ENCODE data around the gene TMEM47.

The TMEM47 gene

DNA sequence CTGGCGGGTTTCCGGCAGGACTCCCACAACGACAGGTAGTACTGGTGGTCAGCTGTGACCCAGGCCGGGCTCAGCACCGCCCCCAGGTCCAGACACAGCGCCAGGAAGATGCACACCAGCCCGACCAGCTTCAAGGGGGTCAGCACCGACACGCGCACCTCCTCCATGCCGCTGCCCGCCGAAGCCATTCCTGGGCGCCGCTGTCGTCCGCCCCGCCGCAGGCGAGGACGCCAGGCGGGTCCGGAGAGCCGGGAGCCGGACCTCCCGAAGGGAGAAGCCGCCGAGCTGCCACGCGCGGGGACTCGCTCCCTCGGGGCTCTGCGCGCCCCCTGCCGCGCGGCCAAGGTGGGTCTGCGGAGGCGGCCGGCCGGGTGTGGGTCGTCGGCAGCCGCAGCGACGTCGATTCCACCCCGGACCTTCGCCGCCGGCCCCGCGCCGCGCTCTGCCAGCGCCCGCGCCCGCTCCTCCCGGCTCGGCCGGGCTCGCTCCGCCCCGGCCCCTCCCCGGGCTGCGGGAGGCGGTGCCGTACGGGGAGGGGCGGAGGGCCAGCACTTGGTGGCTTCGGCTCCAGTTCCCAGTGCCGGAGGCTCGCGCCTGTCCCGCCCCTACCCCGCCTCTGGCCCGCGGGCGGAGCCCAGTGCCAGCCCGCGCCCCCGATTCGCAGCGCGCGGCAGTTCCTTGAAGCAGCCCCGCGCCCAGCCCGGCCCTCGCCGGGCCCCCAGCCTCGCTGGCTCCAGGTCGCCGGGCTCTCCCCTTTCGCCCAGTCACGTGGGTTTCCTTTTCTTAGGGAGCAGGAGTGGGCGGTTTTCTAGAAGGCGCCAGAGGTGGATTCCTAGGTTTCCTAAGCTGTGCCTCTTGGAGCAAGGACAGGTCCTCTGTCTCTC lies at the start of gene TMEM47:
Gene TMEM47, minus strand, starts transcription at position 444 of the 884 bp plus-strand sequence. Its CDS starts 256 bp downstream, at position 188.
- Histone ChIP-seq H3K27ac (ENCODE audit: low read depth, low read length) (peak within 1 kb of the TSS; percentile 70), H3K9ac (ENCODE audit: low read depth, low read length) (peak within 1 kb of the TSS; percentile 64), H3K4me3 (ENCODE audit: low read depth, low read length) (peak within 1 kb of the TSS; percentile 91), H3K36me3 (ENCODE audit: control insufficient read depth, insufficient read depth, low read length) (no peaks in the 10 kb centered on the region), H3K4me1 (ENCODE audit: control insufficient read depth, insufficient read depth, low read length) (peaks cover 48% of the 10 kb centered on the region), H3K27me3 (ENCODE audit: control insufficient read depth, insufficient read depth, low read length) (0 out of 2 replicates have a peak, but pooled peaks cover 4% of the 10 kb centered on the region), H3K9me3 (ENCODE audit: control insufficient read depth, insufficient read depth, low read length) (no peaks in the 10 kb centered on the region)

DNA sequence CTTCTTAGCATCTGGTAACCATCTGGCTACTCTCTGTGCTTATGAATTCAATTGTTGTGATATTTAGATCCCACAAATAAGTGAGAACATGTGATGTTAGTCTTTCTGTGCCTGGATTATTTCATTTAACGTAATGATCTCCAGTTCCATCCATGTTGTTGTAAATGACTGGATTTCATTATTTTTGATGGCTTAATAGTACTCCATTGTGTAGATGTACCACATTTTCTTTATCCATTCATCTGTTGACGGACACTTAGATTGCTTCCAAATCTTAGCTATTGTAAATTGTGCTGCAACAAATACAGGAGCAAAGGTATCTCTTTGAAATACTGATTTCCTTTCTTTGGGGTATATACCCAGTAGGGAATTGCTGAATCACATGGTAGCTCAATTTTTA lies 30.0 kb upstream of the TMEM47 start:
- Histone ChIP-seq H3K27ac (ENCODE audit: low read depth, low read length) (no peak overlapping the region), H3K27me3 (ENCODE audit: control insufficient read depth, insufficient read depth, low read length) (no peaks in the 10 kb centered on the region; the same call in 1 of the 2 replicates), H3K9me3 (ENCODE audit: control insufficient read depth, insufficient read depth, low read length) (no peaks in the 10 kb centered on the region; the same call in none of the 2 replicates), H3K4me3 (ENCODE audit: low read depth, low read length) (no peak overlapping the region), H3K4me1 (ENCODE audit: control insufficient read depth, insufficient read depth, low read length) (no peaks in the 10 kb centered on the region), H3K36me3 (ENCODE audit: control insufficient read depth, insufficient read depth, low read length) (no peaks in the 10 kb centered on the region), H3K9ac (ENCODE audit: low read depth, low read length) (no peak overlapping the region)

DNA sequence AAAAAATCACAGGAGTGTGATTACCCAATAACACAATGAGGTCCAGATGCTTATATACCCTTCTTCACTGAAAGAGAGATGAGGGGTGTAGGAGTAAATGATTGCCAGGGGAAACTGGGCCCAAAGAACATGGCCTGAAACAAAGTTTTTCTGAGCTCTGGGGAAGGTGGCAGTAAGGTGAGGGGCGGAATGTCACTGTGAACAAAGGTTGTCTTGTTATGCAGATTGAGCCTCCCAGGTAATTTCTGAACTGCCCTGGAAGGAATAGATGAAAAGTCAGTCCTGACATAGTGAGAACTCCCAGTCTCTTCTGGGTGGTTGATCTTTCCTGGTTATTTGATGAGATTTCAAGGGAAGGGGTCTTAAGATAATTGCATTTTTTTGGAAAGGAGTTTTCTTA lies 2.5 kb upstream of the TMEM47 start:
- peak overlapping the region; percentile 5; the same call in 1 of the 2 replicates for H3K4me3 ChIP-seq (ENCODE audit: low read depth, low read length)
- H3K27ac ChIP-seq (ENCODE audit: low read depth, low read length): no peak overlapping the region
- H3K36me3 ChIP-seq (ENCODE audit: control insufficient read depth, insufficient read depth, low read length): no peaks in the 10 kb centered on the region

GRCh38 chrX:34658326-34658725 lies 1.2 kb upstream of the TMEM47 start:
- peaks cover 35% of the 10 kb centered on the region for H3K4me1 ChIP-seq (ENCODE audit: control insufficient read depth, insufficient read depth, low read length)
- 0 out of 2 replicates have a peak, but pooled peaks cover 4% of the 10 kb centered on the region for H3K27me3 ChIP-seq (ENCODE audit: control insufficient read depth, insufficient read depth, low read length)
- H3K27ac ChIP-seq (ENCODE audit: low read depth, low read length): no peak overlapping the region
- no peaks in the 10 kb centered on the region for H3K9me3 ChIP-seq (ENCODE audit: control insufficient read depth, insufficient read depth, low read length)
- no peaks in the 10 kb centered on the region for H3K36me3 ChIP-seq (ENCODE audit: control insufficient read depth, insufficient read depth, low read length)
- no peak overlapping the region for H3K9ac ChIP-seq (ENCODE audit: low read depth, low read length)
- H3K4me3 ChIP-seq (ENCODE audit: low read depth, low read length): peak overlapping the region; percentile 91

More for the DNA sequence above, 2.5 kb upstream of the TMEM47 start:
- Histone ChIP-seq H3K9ac (ENCODE audit: low read depth, low read length) (no peak overlapping the region), H3K4me1 (ENCODE audit: control insufficient read depth, insufficient read depth, low read length) (peaks cover 23% of the 10 kb centered on the region), H3K9me3 (ENCODE audit: control insufficient read depth, insufficient read depth, low read length) (no peaks in the 10 kb centered on the region), H3K27me3 (ENCODE audit: control insufficient read depth, insufficient read depth, low read length) (0 out of 2 replicates have a peak, but pooled peaks cover 4% of the 10 kb centered on the region)

- peak overlapping the region; percentile 70 for H3K27ac ChIP-seq (ENCODE audit: low read depth, low read length)
- 0 out of 2 replicates have a peak, but pooled peaks cover 4% of the 10 kb centered on the region for H3K27me3 ChIP-seq (ENCODE audit: control insufficient read depth, insufficient read depth, low read length)
- peak overlapping the region; percentile 91 for H3K4me3 ChIP-seq (ENCODE audit: low read depth, low read length)
- no peaks in the 10 kb centered on the region for H3K9me3 ChIP-seq (ENCODE audit: control insufficient read depth, insufficient read depth, low read length)
- H3K4me1 ChIP-seq (ENCODE audit: control insufficient read depth, insufficient read depth, low read length): peaks cover 41% of the 10 kb centered on the region
- peak overlapping the region; percentile 64 for H3K9ac ChIP-seq (ENCODE audit: low read depth, low read length)
- no peaks in the 10 kb centered on the region for H3K36me3 ChIP-seq (ENCODE audit: control insufficient read depth, insufficient read depth, low read length)
These were observed 613 bp upstream of the TMEM47 start for GRCh38 chrX:34657726-34658070.

- Histone ChIP-seq H3K27ac (ENCODE audit: low read depth, low read length) (no peak overlapping the region), H3K9me3 (ENCODE audit: control insufficient read depth, insufficient read depth, low read length) (no peaks in the 10 kb centered on the region), H3K4me3 (ENCODE audit: low read depth, low read length) (peak overlapping the region; percentile 91), H3K27me3 (ENCODE audit: control insufficient read depth, insufficient read depth, low read length) (0 out of 2 replicates have a peak, but pooled peaks cover 4% of the 10 kb centered on the region), H3K9ac (ENCODE audit: low read depth, low read length) (peak overlapping the region; percentile 61; the same call in 1 of the 2 replicates), H3K4me1 (ENCODE audit: control insufficient read depth, insufficient read depth, low read length) (peaks cover 51% of the 10 kb centered on the region), H3K36me3 (ENCODE audit: control insufficient read depth, insufficient read depth, low read length) (no peaks in the 10 kb centered on the region)
These were observed 631 bp downstream of the TMEM47 start for GRCh38 chrX:34656467-34656841.

- peak overlapping the region; percentile 56 for H3K9ac ChIP-seq (ENCODE audit: low read depth, low read length)
- H3K4me3 ChIP-seq (ENCODE audit: low read depth, low read length): peak overlapping the region; percentile 91
These were observed 1.3 kb downstream of the TMEM47 start for GRCh38 chrX:34655501-34656455.

GRCh38 chrX:34654696-34655490 lies 2.2 kb downstream of the TMEM47 start:
- peak overlapping the region; percentile 17; the same call in 1 of the 2 replicates for H3K9ac ChIP-seq (ENCODE audit: low read depth, low read length)
- peak overlapping the region; percentile 91 for H3K4me3 ChIP-seq (ENCODE audit: low read depth, low read length)
- no peaks in the 10 kb centered on the region for H3K9me3 ChIP-seq (ENCODE audit: control insufficient read depth, insufficient read depth, low read length)
- peak overlapping the region; percentile 72 for H3K27ac ChIP-seq (ENCODE audit: low read depth, low read length)
- 0 out of 2 replicates have a peak, but pooled peaks cover 4% of the 10 kb centered on the region for H3K27me3 ChIP-seq (ENCODE audit: control insufficient read depth, insufficient read depth, low read length)
- peaks cover 52% of the 10 kb centered on the region for H3K4me1 ChIP-seq (ENCODE audit: control insufficient read depth, insufficient read depth, low read length)
- H3K36me3 ChIP-seq (ENCODE audit: control insufficient read depth, insufficient read depth, low read length): no peaks in the 10 kb centered on the region

More at GRCh38 chrX:34655501-34656455, 1.3 kb downstream of the TMEM47 start:
- Histone ChIP-seq H3K9me3 (ENCODE audit: control insufficient read depth, insufficient read depth, low read length) (no peaks in the 10 kb centered on the region), H3K27ac (ENCODE audit: low read depth, low read length) (peak overlapping the region; percentile 72), H3K4me1 (ENCODE audit: control insufficient read depth, insufficient read depth, low read length) (peaks cover 57% of the 10 kb centered on the region), H3K36me3 (ENCODE audit: control insufficient read depth, insufficient read depth, low read length) (no peaks in the 10 kb centered on the region), H3K27me3 (ENCODE audit: control insufficient read depth, insufficient read depth, low read length) (0 out of 2 replicates have a peak, but pooled peaks cover 4% of the 10 kb centered on the region)

DNA sequence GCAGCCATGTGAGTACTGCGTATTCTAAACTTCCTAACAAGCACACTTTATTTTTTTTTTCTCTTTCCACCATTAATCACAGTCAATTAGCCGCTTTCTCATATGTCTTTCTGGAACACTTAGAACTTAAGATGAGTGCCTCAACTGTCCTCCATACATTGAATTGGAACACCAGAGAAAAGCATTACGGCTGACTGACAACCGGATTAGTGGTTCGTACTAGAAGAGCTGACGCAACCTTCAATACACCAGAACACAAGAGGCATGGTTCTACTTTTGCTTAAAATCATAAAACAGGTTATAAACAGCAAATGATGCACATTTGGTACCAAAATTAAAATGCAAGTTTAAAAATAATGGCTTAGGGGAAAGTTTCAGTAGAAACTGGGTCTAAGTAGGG lies 3.3 kb downstream of the TMEM47 start:
- no peaks in the 10 kb centered on the region for H3K36me3 ChIP-seq (ENCODE audit: control insufficient read depth, insufficient read depth, low read length)
- peaks cover 47% of the 10 kb centered on the region for H3K4me1 ChIP-seq (ENCODE audit: control insufficient read depth, insufficient read depth, low read length)
- peak overlapping the region; percentile 91 for H3K4me3 ChIP-seq (ENCODE audit: low read depth, low read length)
- H3K9me3 ChIP-seq (ENCODE audit: control insufficient read depth, insufficient read depth, low read length): no peaks in the 10 kb centered on the region
- H3K27me3 ChIP-seq (ENCODE audit: control insufficient read depth, insufficient read depth, low read length): 0 out of 2 replicates have a peak, but pooled peaks cover 4% of the 10 kb centered on the region
- peak overlapping the region; percentile 17; the same call in 1 of the 2 replicates for H3K9ac ChIP-seq (ENCODE audit: low read depth, low read length)
- H3K27ac ChIP-seq (ENCODE audit: low read depth, low read length): peak overlapping the region; percentile 72

GRCh38 chrX:34642849-34643248 lies 14.2 kb downstream of the TMEM47 start:
- no peaks in the 10 kb centered on the region for H3K36me3 ChIP-seq (ENCODE audit: control insufficient read depth, insufficient read depth, low read length)
- no peak overlapping the region for H3K4me3 ChIP-seq (ENCODE audit: low read depth, low read length)
- no peaks in the 10 kb centered on the region for H3K27me3 ChIP-seq (ENCODE audit: control insufficient read depth, insufficient read depth, low read length)
- peaks cover 40% of the 10 kb centered on the region for H3K4me1 ChIP-seq (ENCODE audit: control insufficient read depth, insufficient read depth, low read length)
- H3K27ac ChIP-seq (ENCODE audit: low read depth, low read length): no peak overlapping the region
- no peaks in the 10 kb centered on the region for H3K9me3 ChIP-seq (ENCODE audit: control insufficient read depth, insufficient read depth, low read length)
- H3K9ac ChIP-seq (ENCODE audit: low read depth, low read length): no peak overlapping the region
